ENCODE data around the gene INTS14.

GRCh38 chr15:65535192-65535591, 75.7 kb downstream of the INTS14 start:
- TF ChIP-seq POLR2A (IDR thresholded peaks at IDR 0.05) (no peak), CTCF (IDR thresholded peaks at IDR 0.05) (no peak)

Data from esophagus squamous epithelium (tissue), 4 donors.